Measurements from ENCODE around the gene FTL.

DNA sequence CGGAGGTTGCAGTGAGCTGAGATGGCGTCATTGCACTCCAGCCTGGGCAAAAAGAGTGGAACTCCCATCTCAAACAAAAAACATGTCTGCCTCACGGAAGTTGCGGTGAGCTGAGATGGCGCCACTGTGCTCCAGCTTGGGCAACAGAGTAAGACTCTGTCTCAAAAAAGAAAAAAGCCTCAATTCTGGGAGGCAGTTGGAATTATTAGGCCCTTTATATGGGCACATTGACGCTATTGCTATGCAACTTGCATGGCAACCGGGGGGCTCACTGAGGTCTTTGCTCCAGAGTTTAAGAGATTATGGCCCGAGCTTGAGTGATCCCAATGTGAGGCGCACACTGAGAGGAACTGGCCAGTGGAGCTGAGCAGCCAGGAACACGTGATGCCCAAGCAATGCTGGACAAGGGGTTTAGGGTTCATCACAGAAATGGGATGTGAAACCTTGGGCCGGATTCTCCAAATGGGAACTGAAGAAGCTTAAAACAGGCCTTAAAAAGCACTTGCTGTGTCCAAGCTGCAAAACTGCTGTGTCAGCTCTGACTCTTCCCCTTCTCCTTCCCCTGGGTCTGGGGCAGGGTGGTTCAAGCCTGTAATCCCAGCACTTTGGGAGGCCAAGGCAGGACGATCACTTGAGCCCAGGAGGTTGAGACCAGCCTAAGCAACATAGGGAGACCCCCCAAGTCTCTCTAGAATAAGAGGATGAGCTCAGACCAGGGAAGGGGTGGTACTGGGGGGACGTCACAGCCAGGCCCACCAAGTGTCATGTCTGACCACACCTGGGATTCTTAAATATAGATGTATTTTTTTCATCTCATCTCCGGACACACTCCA lies 2.5 kb downstream of the FTL start:
- no peak for TF ChIP-seq BACH2 (CRISPR knock-in tag; IDR thresholded peaks at IDR 0.05; ENCODE audit: borderline replicate concordance)
- TF ChIP-seq ZNF8 (CRISPR knock-in tag; IDR thresholded peaks at IDR 0.05): no peak

Data from SK-N-SH treated with all-trans-retinoic acid at 6 μM for 48 hours (cell line).